Fibroblast of lung (primary cell): ENCODE measurements around the gene ZNF775.

Experiments
- CTCF ChIP-seq, 2 donors: IDR thresholded peaks in 1 of 2; conservative IDR thresholded peaks in 1 of 2; 1 replicate in 1 of 2; 2 replicates in 1 of 2; pipeline ENCODE4 v1.5.1; 2011 to 2012; ENCODE audit warnings: low read length in 2 of 2, control low read depth in 1 of 2, inconsistent platforms in 1 of 2, low read depth in 1 of 2, mild to moderate bottlenecking in 1 of 2
- EZH2 ChIP-seq: IDR thresholded peaks from 2 replicates; pipeline ENCODE4 v1.5.1; 2012; ENCODE audit warnings: low read length, control low read depth, mild to moderate bottlenecking; ENCODE audit errors: missing control alignments

GRCh38 chr7:150335108-150335773 is 43.9 kb upstream of the ZNF775 start:
- no peak for TF ChIP-seq CTCF (conservative IDR thresholded peaks at IDR 0.05 in 1 of 2, IDR thresholded peaks at IDR 0.05 in 1 of 2; ENCODE audit: low read depth in 1 of 2, low read length in 2 of 2)
- no peak for TF ChIP-seq EZH2
